Stimulated activated CD8-positive, alpha-beta memory T cell treated with anti-CD3 and anti-CD28 coated beads, Interleukin-7, amount 100 ng/mL, for 24 hours (primary cell): ENCODE data around the gene EIF4B.

Experiments
- DNase-seq: peaks from one replicate; pipeline ENCODE4 v3.0.0-alpha.2; 2020; ENCODE audit warnings: low read depth

Gene EIF4B

DNA sequence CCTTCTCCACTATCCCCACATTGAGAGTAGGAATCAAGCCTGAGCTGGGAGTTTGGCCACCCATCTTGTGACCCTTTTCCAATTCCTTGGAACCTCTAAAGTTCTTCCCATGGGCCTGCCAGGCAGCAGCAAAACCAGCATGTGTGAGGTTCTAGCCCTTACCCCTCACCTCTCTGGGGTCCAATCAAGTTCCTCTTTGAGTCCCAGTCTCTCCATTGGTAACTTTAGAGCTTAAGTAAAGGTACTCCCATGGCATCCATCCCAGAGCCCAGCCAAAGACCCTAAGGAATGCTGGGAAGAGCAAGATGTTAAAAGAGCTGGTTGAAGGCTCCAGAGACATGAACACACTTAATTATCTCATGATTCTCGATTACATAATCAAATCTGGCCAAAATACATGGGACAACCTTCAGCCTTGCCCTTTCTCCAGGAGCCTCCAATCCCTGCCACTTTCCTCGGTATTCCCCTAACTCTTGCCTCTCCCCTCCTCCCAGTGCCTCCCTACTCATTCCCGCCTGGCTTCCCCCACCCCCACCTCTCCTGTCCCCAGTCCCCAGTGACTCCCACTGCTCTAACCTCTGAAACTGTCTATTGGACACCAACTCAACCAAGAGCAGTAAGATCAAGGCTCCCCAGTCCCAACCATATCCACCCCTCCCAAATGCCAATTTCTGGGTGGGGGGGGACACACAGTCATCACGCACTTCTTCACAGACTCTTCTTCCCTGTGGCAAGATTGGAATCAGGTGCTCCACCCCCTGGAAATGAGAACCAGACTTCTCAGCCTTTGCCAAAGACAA is 38.8 kb downstream of the EIF4B start:
- DNase-seq = no peak

DNA sequence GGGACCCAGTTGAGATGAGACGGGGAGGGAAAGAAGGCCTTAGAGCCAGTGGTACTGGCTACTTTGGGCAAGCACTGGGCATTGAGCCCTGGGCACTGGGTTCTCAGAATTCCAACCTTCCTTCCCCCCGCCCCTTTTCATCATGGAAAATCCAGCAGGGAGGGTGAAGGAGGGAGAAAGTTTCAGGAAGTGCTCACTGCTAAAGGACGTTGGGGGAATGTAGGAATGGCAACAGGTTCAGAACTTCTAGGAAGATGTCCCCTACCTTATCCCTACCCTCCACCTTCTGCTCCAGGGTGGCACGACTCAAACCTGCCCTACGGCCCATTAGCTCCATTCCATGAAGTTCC is 39.4 kb downstream of the EIF4B start:
- DNase-seq = no peak

- DNase-seq = peak; percentile 28
Measured at GRCh38 chr12:53046655-53047220, 40.5 kb downstream of the EIF4B start.

GRCh38 chr12:53047221-53048032 is 41.2 kb downstream of the EIF4B start:
- DNase-seq = peak; percentile 25

GRCh38 chr12:53048033-53048779 is 42.0 kb downstream of the EIF4B start:
- DNase-seq = no peak

DNA sequence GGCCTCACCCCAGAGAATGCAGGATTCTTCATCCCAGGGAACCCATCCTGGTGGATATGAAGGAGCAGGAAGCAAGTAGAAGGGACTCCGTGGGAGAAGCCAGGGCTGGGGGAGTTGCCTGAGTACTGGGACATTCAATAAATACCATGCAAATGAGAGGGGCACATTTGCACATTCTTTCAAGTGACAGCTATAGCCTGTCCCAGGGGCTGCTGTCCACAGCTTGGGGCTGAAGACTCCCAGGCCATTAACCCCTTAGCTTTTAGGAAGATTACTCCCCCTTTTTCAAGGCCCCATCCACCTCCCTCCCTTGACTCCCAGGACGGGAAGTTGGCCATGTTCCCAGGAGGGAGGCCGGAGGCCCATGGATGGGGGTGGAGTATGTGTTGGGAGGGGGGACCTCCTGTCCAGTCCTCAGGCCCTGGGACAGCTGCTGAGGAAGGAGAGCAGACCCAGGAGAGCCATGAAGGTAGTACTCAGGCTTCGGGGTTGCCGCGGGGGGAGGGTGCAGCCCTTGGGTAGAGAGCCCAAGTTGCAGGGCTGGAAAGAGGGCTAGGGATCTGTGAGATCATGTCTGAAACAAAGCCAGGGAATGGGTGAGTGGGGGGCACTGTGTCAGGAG is 42.6 kb downstream of the EIF4B start:
- no peak for DNase-seq

DNA sequence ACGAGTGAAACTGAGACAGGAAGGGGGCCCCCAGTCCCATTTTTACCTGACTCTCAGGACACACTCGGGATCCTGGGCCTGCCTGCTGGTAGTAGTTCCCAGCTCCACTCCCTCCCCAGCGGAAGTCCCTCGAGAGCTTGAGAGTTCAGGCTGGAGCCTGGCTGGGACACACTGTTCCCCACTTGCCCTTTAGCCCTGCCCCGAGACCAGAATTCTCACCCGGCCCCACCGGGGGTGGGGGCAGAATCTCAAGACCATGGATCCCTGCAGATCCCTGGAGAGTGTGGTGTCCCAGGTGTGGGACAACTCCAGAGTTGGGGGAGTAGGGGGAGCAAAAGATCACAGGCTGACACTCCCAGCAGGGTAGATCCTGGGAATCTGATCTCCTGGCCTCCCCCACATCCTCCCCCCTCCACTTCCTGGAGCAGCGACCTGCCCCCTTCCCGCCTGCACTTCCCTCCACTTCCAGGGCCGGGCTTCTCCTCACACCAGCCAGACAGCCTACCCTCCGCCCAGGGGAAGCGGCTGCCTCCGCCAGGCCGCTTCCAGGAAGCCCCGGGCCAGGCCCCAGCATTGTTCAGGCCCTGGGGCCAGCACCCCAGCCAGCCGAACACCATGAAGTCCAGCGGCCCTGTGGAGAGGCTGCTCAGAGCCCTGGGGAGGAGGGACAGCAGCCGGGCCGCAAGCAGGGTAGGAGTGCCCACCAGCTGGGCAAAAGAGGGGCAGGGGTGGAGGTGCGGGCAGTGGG is 43.5 kb downstream of the EIF4B start, which contains the start of gene TNS2:
TSS of gene TNS2 (plus strand) at position 495 of the 748 bp plus-strand sequence. CDS start at position 616, 121 bp downstream.
- DNase-seq = no peak

DNA sequence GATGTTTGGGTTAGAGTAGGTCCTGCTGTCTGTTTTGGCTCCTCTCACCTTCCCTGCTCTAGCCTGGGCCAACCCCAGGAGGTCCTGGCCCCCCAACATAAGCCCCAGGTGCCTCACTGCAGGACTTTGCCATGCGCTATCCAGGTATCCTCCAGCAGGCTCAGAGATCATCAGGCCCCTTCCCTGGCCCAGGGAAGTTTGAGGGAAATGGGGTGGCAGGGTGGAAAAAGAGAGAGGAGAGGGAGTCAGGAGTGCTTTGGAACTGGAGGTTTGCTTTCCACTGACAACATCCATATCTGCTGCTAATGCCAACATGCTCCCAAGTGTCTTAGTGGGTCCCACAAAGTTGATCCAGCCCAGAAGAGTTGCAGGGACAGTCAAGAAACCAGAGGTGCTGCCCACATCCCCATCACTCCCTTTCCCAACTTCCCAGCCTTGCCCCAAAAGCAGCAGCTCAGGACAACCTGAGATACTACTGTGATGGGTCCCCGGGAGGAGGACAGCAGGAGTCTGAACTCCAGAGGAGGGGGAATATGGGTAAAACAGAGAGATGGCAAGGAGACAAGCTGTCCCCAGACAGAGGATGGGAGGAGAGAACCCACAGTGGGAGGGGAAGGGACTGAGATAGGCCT is 44.3 kb downstream of the EIF4B start:
- DNase-seq = no peak

- no peak for DNase-seq
Measured at GRCh38 chr12:53051058-53051880, 45.0 kb downstream of the EIF4B start.

GRCh38 chr12:53051881-53052412 is 45.7 kb downstream of the EIF4B start:
- no peak for DNase-seq

DNA sequence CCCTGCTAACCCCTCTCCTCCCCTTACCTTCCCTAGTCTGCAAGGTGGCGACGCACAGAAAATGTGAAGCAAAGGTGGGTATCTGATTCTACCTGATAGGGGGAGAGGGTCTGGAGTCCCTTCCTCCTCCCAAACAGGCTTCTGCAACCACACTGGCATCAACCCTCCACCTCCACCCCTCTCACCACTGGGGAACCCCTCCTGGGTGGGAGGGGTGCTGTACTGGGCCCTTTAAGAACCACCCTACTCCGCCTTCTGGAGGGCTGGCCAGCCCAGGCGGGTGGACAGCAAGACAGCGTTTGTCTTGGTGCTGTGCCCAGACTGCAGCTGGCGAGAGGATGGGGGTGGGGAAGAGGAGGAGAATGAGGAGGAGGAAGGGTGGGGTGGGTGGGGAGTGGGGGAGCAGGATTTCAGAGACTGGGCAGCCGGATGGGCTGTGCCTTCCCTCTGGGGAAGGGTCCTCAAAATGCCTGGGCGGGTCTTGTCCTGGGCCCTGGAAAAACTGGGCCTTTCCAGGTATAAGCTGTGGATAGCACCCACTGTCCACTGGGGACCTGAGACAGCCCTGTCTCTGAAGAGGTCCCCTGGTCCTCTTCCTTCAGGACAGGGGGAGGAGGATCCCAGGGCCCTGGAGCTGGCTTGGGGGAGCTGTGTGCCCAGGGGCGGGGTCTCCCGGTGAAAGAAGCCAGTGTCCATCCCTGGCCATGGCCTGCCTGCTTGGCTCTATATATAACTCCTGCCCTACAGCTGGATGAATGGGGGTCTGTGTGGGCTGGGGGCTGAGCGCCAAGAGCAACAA is 46.4 kb downstream of the EIF4B start:
- no peak for DNase-seq

DNA sequence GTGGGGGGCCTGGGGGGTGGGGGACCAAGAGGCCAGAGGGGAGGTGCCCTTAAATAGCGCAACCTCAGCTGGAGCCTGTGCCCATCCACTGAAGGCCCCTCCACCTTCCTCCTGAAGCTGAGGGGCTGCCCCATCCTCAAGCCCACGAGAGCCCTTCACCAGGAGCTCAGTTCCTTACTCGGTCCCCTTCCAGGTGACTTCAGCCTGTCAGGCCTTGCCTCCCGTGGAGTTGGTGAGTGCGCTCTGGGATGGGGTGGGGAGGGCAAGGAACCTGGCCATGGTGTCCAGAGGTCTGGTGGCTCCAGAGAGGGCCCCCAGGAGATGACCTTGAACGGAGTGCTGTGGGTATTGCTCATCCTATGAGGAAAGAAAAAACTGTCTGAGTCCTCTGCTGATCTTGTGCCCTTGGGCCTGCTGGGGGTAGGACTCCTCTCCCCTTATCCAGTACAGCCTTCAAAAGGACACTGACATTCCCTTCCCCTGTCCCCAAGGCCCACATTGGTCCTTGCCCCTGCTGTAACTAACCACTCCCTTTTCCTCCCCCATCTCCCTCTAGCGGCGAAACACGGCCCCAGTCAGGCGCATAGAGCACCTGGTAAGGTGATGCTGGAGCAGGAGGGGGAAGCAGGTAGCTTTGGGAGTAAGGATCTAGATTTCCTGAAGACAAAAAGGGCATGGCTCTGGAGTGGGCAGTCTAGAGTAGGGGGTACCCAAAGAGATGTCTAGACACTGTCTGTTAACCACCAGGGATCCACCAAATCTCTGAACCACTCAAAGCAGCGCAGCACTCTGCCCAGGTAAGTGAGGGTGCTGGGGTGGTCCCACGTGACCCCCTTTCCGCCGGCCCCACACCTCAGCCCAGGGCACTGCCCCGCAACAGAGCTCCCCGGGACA is 47.2 kb downstream of the EIF4B start:
- no peak for DNase-seq

DNA sequence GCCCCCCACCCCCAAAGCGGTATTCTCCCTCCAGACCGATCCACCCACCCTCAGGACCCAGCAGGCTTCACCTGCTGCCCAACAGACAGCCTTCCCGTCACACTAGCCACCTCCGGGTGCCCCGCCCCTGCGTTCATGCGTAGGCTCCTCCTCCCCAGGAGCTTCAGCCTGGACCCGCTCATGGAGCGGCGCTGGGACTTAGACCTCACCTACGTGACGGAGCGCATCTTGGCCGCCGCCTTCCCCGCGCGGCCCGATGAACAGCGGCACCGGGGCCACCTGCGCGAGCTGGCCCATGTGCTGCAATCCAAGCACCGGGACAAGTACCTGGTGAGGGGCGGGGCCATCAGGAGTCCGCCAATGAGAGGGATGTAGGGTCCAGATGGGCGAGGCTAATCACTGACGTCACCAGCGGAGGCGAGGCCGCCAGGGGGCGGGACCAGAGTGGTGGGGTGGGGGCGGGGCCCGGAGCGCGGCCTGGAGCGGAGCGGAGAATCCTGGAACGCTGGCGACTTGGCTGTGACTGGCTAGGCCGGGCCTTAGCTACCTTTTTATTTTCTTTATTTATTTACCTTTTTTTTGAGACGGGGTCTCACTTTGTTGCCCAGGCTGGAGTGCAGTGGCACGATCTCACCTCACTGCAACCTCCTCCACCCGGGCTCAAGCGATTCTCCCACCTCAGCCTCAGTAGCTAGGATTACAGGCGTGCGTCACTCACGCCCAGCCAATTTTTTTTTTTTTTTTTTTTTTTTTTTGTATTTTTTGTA is 48.0 kb downstream of the EIF4B start:
- DNase-seq = peak; percentile 83

- DNase-seq = no peak
Measured at GRCh38 chr12:53055471-53056266, 49.4 kb downstream of the EIF4B start.

DNA sequence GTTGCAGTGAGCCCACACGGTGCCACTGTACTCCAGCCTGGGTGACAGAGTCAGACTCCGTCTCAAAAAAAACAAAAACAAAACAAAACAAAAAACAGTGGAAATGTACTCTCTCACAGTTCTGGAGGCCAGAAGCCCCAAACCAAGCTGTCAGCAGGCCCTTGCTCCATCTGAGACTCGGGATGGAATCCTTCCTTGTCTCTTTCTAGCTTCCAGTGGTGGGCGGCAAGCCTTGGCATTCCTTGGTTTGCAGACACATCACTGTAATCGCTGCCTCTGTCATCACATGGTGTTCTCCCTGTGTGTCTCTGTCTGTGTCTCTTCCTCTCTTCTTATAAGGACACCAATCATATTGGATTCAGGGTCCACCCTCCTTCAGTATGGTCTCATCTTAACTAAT is 50.0 kb downstream of the EIF4B start:
- no peak for DNase-seq

- no peak for DNase-seq
Measured at GRCh38 chr12:53056901-53057300, 50.6 kb downstream of the EIF4B start.
